GM19043 (cell line): ENCODE measurements around the gene ENPP7.

Experiments used
- ATAC-seq: cut with Tn5 transposase; IDR thresholded peaks from one replicate; pipeline ENCODE4 v1.9.1; 2021; ENCODE audit warnings: low read depth; ENCODE audit not compliant: unreplicated experiment

ENPP7 gene

DNA sequence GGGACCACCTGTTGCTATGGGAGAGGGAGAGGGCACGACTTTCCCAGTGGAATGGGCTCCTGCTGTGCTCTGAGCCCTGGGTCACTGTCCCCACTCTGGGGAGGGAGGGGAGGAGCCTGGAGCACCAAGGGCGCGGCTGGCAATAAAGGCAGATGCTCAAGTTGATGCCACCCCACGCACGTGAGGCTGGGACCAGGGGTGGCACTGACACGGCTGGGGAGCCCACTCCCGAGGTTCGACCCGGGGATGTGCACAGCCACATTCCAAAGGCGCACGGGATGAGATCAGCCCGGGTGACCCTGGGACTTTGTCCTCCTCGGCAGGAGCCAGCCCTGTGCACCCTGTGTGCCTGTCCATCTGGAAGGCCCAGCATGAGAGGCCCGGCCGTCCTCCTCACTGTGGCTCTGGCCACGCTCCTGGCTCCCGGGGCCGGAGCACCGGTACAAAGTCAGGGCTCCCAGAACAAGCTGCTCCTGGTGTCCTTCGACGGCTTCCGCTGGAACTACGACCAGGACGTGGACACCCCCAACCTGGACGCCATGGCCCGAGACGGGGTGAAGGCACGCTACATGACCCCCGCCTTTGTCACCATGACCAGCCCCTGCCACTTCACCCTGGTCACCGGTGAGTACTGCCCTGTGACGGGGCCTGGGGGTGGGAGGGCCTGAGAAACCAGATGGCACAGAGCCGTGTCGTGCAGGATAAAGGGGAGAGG lies at the start of gene ENPP7:
TSS of gene ENPP7 (plus strand) at position 175 of the 715 bp plus-strand sequence. CDS start at position 372, 197 bp downstream.
- no peak for ATAC-seq

GRCh38 chr17:79681101-79681621 lies 49.6 kb upstream of the ENPP7 start:
- no peak for ATAC-seq

GRCh38 chr17:79681628-79682261 lies 49.0 kb upstream of the ENPP7 start:
- no peak for ATAC-seq

DNA sequence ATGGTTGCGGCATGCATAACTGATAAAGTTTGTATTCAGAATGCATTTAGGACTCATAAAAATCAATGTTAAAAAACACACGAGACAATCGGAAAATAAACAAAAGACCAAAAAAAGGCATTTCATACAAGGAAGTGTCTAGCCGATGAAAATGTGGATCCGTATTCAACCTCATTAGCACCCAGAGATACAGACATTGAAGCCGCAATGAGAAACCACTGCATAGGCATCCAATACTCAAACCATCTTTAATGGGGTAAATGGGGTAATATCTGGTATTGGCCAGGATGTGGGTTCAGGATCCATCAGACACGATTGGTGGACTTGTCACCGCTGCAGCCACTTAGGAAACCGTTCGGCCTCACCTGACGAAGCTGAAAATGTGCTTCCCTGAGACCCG lies 47.4 kb upstream of the ENPP7 start:
- no peak for ATAC-seq

DNA sequence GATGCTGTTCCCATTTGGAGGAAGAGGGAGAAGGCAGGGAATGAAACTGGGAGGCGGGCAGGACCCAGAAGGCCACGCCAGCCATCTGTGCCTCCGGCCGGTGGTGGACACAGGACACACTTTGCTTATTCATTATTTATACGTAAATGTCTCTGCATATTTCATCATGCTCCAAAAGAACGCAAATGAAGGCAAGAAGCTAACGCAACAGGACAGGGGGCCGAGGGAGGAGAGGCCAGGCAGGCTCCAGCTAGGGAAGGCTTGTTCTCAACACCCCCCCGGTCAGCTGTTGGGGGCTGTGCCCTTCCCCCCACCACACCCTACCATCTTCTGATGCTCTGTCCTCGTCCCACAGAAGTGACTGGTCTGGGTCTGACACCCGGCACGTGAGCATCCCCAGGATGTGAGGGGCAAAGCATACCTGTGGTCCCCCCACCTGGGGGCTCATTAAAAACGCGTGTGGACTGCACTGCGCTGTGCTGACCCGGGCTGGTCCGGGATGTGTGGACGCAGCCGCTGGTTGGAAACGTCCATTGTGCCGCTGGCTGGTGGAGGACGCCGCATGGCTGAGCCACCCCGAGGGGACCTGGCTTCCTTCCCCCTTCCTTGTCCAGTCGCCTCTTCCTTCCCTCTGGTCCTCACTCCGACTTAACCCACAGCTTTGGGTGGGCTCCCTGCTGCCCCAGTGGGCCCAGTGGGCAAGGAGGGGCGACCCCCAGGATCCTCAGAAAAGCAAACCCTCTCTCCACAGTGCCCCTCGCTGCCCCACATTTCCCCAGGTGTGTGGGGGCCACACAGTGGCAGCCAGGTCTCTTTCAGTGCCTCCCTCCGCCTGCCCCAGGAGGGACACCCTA lies 46.4 kb upstream of the ENPP7 start:
- ATAC-seq, result no peak

DNA sequence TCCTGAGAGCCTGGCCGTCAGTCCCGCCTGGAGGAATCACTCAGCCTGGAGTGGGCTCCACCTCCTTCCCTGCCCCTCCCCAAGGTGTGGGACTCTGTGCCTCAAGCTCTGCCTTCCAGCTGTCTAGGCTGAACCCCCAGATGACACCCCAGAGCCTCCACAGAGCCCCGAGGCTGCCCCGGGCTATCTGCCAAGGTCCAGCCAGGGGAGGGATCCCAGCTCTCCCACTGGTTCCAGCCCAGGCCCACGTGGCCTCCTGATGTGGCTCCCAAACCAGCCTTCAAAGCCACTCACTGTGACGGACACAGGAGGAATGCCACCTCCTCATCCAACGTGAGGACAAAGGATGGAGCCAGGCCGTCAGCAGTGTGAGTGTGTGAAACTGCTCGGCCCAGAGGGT lies 45.6 kb upstream of the ENPP7 start:
- no peak for ATAC-seq

DNA sequence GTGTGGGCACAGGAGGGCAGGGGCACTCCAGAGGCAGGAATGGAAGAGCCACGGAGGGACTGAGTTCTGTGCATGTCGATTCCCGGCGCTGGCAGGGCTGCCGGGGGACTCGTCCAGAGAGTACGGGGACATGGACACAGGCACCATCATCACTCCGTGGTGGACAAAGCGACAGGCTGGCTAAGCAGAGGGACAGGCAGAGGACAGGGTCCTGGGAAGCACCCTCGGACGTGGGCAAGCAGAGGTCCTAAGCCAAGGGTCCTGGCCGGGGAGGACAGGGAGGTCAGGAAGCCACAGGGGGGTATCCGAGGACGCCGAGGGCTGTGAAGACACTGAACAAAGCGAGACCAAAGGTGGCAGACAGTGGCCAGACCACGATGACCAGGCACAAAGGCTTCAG lies 44.3 kb upstream of the ENPP7 start:
- ATAC-seq, result no peak

DNA sequence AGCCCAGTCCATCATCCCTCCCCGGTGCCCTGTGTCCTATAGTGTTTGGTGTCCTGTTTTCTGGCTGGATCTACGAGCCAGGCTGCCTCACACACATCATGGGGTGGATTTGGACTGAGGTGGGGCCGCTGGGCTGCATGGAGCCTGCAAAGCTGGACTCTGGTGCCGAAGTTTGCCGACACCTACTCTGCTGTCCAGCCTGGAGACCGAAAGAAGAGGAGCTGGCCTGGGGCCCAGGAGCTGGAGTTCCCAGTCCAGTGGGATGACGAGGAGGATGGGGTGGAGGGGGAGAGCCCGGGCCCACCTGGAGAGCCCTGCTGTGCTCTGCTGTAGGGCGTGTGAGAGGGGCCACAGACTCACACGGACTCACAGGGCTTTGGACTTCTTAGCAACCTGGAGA lies 40.3 kb upstream of the ENPP7 start:
- no peak for ATAC-seq

GRCh38 chr17:79690988-79691836 lies 39.5 kb upstream of the ENPP7 start:
- no peak for ATAC-seq

DNA sequence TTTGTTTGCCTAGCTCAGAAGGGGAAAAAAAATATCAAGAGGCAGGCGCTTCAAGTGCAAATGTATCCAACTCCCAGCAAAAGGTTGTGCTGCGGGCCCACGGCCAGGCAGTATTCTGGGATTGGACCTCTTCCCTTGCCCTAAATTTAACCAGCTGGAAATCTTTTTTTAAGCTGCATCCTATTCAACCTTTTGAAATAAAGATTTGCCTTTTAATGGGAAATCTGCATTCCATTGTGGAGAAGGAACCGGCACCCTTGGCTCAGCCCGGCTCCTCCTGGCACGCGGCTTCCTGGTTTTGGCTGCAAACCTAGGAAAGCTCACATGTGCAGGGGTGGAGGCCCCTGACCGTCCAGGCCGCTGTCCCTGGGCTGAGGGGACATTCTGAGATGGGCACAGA lies 38.8 kb upstream of the ENPP7 start:
- ATAC-seq, result no peak

GRCh38 chr17:79693419-79693818 lies 37.3 kb upstream of the ENPP7 start:
- no peak for ATAC-seq

- ATAC-seq, result no peak
Measured at GRCh38 chr17:79695293-79695790, 35.4 kb upstream of the ENPP7 start.

- ATAC-seq, result no peak
Measured at GRCh38 chr17:79695797-79696609, 34.7 kb upstream of the ENPP7 start.

- ATAC-seq, result no peak
Measured at GRCh38 chr17:79696610-79696982, 34.1 kb upstream of the ENPP7 start.

GRCh38 chr17:79698146-79698846 lies 32.4 kb upstream of the ENPP7 start:
- ATAC-seq, result no peak

DNA sequence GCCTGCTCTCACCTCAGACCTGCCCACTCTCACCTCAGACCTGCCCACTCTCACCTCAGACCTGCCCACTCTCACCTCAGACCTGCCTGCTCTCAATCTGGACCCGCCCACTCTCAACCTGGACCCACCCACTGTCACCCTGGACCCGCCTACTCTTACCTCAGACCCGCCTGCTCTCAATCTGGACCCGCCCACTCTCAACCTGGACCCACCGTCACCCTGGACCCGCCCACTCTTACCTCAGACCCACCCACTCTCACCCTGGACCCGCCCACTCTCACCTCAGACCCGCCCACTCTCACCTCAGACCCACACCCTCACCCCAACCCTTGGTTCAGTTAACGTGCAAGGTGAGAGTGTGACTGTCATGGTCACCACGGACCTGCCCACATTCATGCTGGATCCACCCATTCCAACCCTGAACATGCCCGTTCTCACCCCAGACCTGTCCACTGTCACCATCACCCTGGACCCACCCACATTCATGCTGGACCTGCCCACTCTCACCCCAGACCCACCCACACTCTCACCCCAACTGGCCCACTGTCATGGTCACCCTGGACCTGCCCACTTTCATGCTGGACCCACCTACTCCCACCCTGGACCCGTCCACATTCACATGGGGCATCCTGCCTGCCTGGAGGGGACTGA lies 31.2 kb upstream of the ENPP7 start:
- no peak for ATAC-seq

DNA sequence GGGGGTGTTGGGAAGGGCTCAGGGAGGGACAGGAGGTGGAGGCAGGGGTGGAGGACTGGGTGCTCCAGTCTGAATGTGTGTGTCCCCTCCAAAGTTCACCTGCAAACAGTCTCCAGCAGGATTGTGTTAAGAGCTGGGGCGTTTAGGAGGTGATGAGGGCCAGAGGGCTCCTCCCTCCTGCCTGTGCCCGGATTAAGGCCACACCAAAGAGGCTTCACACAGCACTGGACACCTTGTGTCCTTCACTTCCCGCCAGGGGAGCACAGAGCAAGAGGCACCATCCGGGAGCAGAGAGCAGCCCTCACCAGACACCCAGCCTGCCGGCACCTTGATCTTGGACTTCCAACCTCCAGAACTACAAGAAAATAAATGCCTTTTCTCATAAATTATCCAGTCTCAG lies 30.2 kb upstream of the ENPP7 start:
- ATAC-seq, result no peak

- no peak for ATAC-seq
Measured at GRCh38 chr17:79702034-79702433, 28.7 kb upstream of the ENPP7 start.
